ENCODE data around the gene PSMB5. TPM values are rescaled to one million over a fixed set of nuclear protein-coding genes. Genes with fewer than 3 reads are reported as not detected.

The PSMB5 gene
- total and polyA plus RNA-seq, 2 of the 13 experiments (the other 11 are each of a cell fraction or from before 2014, with no cell fraction given), result 705 to 871 TPM

- TF ChIP-seq ZNF646 (CRISPR knock-in tag; IDR thresholded peaks at IDR 0.05), result 0 out of 2 replicates have a peak, but pooled peaks have one; percentile 24
- 0 out of 2 replicates have a peak, but pooled peaks have one; percentile 30 for TF ChIP-seq ZNF83 (CRISPR knock-in tag; IDR thresholded peaks at IDR 0.05; ENCODE audit: borderline replicate concordance)
- TF ChIP-seq PLRG1 (conservative IDR thresholded peaks at IDR 0.05), result no peak
- TF ChIP-seq ZNF10 (CRISPR knock-in tag; IDR thresholded peaks at IDR 0.05; ENCODE audit: borderline replicate concordance, low read depth), result no peak
- no peak for TF ChIP-seq ZBTB1 (CRISPR knock-in tag; IDR thresholded peaks at IDR 0.05; ENCODE audit: borderline replicate concordance)
- TF ChIP-seq REXO4 (CRISPR knock-in tag; IDR thresholded peaks at IDR 0.05; ENCODE audit: borderline replicate concordance), result 0 out of 2 replicates have a peak, but pooled peaks have one; percentile 47
- TF ChIP-seq NCOR1 (IDR thresholded peaks at IDR 0.05; ENCODE audit: borderline replicate concordance, low read length), result no peak
- TF ChIP-seq ZKSCAN5 (CRISPR knock-in tag; IDR thresholded peaks at IDR 0.05), result no peak
- TF ChIP-seq BORCS8-MEF2B (CRISPR knock-in tag; IDR thresholded peaks at IDR 0.05), result 0 out of 2 replicates have a peak, but pooled peaks have one; percentile 23
Measured at GRCh38 chr14:23053426-23053825, 18.7 kb upstream of the PSMB5 start (continued).
